GM12864 (cell line): Measurements from ENCODE around the gene IL5.
"Not testable (repeated sequence)": the region's sequence is repeated elsewhere in the genome, so short reads cannot be mapped to it uniquely, and the experiment has no call there.

ENCODE experiments used
- DNase-seq: peaks from one replicate; pipeline ENCODE4 v3.0.0-alpha.2; 2011; ENCODE audit warnings: low read depth
- H3K4me3 ChIP-seq: 2 replicates; pipeline ENCODE4 v1.5.1; 2011; ENCODE audit warnings: mild to moderate bottlenecking, low read depth, low read length, control low read depth
- TF ChIP-seq, protein P1 (sequence below): IDR thresholded peaks from 2 replicates; pipeline ENCODE4 v1.5.1; 2011; ENCODE audit warnings: low read depth, mild to moderate bottlenecking, moderate library complexity, low read length, control low read depth, inconsistent platforms; ENCODE audit errors: missing control alignments

The IL5 gene

GRCh38 chr5:132566657-132567056 is 23.3 kb upstream of the IL5 start:
- TF ChIP-seq, protein P1, sequence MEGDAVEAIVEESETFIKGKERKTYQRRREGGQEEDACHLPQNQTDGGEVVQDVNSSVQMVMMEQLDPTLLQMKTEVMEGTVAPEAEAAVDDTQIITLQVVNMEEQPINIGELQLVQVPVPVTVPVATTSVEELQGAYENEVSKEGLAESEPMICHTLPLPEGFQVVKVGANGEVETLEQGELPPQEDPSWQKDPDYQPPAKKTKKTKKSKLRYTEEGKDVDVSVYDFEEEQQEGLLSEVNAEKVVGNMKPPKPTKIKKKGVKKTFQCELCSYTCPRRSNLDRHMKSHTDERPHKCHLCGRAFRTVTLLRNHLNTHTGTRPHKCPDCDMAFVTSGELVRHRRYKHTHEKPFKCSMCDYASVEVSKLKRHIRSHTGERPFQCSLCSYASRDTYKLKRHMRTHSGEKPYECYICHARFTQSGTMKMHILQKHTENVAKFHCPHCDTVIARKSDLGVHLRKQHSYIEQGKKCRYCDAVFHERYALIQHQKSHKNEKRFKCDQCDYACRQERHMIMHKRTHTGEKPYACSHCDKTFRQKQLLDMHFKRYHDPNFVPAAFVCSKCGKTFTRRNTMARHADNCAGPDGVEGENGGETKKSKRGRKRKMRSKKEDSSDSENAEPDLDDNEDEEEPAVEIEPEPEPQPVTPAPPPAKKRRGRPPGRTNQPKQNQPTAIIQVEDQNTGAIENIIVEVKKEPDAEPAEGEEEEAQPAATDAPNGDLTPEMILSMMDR: no peak
- H3K4me3 ChIP-seq: no peak overlapping the region
- no peak for DNase-seq

- not testable (repeated sequence) for DNase-seq, H3K4me3 ChIP-seq
Observed at GRCh38 chr5:132564555-132564954, 21.2 kb upstream of the IL5 start.

GRCh38 chr5:132561601-132562000 is 18.3 kb upstream of the IL5 start:
- TF ChIP-seq, protein P1: no peak
- DNase-seq: no peak
- H3K4me3 ChIP-seq: no peak overlapping the region

DNA sequence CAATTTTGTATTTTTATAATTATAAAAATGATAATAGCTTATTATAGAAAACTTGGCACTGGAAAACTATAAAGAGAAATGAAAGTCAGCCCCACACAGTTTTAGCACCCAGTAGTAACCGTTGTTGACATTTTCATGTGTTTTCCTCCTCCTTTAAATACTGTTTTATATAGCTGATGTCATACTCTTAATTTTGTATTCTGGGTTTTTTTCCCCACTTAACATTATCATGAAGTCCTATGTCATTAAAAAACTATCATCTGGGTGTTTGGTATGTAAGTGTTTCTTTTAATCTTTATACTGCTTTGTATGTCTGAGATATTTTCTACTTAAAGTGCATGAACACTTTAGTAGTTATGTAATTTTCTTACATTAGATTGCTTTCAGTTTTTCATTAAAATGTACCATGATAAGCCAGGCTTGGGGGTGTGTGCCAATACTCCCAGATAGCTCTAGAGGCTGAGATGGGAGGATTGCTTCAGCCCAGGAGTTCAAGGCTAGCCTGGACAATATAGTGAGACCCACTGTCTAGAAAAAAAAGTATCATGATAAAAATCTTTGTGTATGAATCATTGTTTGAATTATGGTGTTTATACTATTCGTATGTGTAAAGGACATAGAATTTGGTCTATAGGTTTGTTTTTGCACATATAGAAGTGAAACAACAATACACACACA is 16.2 kb upstream of the IL5 start:
- TF ChIP-seq, protein P1: no peak
- no peak for DNase-seq
- no peak overlapping the region for H3K4me3 ChIP-seq

GRCh38 chr5:132557478-132558172 is 14.3 kb upstream of the IL5 start:
- DNase-seq: peak; percentile 36
- TF ChIP-seq, protein P1: no peak
- peak overlapping the region; percentile 70 for H3K4me3 ChIP-seq

GRCh38 chr5:132556763-132557477 is 13.6 kb upstream of the IL5 start, which contains the start of gene RAD50:
Gene RAD50, plus strand, starts transcription at chr5:132556977. Its CDS starts 348 bp downstream, at chr5:132557325.
- TF ChIP-seq, protein P1: no peak
- peak; percentile 88 for DNase-seq

GRCh38 chr5:132556153-132556762 is 12.9 kb upstream of the IL5 start:
- TF ChIP-seq, protein P1: no peak
- peak overlapping the region; percentile 70 for H3K4me3 ChIP-seq
- DNase-seq: peak; percentile 10

More at GRCh38 chr5:132556763-132557477, 13.6 kb upstream of the IL5 start, which contains the start of gene RAD50:
- H3K4me3 ChIP-seq: peak within 1 kb of the TSS; percentile 70
